ENCODE data around the gene IKBKE.

Gene IKBKE

DNA sequence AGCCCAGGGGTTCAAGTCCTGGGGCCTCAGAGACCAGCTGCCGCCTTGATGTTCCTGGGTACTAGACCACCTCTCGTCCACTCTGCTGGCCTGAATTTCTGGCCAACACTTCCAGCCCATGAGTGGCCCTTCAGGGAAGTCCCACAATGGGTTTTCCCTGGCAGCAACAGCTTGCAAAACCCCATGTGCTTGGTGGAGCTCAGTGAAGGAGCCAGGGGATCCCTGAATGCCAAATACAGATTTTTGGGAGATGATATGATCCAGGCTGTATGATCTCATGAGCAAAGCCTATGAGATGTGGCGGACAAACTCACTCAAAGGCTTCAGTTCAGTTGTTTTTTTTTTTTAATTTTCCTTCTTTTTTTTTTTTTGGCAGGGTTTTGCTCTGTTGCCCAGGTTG, 27.5 kb downstream of the IKBKE start:
- DNase-seq, result no peak

DNA sequence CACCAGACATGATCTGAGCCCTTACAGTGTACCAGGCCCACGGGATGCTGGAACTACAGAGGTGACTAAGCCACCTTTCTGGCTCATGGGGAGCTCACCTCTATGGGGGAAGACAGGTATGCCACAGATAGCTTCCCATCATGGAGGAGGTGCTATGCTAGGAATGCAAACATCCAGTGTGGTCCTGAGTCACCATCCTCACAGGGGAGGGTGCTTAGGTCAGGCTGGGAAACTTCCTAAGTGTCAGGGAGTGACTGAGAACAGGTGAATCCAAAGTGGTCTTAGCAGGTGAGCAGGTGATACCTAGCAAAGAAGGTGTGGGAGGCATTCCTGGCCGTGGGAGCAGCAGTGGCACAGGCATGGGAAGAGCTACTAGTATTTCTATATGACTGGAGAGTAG, 28.4 kb downstream of the IKBKE start:
- DNase-seq, result no peak

DNA sequence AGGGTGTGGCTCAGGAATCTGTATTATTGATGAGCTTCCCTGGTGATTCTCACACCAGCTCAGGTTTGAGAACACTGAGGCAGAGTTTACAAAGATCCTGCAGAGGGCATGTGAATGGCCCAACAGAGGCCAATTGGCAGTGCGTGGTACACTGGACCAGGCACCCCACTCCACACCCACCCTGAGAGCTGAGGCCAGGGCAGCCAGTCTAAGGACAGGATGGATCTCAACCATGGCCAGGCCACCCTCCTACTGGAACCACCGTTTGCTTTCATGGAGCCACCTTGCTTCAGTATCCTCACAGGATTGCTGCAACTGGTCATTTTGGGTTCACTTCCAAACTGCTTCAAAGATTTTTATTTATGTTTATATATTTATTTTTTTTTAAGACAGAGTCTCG, 29.8 kb downstream of the IKBKE start:
- no peak for DNase-seq

DNA sequence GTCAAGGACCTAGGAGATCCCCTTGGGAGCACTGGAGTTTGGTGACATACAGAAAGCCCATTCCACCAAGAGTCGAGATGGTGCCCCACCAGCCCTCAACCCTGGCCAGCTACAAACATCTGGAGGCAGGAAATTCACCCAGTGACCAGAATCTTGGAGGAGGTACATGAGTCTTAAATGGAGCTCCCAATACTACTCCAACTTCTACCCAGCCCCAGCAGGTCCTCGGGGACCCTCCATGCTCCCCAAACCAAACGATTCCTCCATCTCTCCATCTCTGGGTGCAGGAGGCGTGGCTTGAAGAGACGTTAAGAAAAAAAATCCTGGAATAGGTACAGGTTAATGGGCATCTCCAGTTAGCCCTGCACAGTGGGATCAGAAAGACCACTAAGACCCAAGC, 31.6 kb downstream of the IKBKE start:
- DNase-seq, result no peak

DNA sequence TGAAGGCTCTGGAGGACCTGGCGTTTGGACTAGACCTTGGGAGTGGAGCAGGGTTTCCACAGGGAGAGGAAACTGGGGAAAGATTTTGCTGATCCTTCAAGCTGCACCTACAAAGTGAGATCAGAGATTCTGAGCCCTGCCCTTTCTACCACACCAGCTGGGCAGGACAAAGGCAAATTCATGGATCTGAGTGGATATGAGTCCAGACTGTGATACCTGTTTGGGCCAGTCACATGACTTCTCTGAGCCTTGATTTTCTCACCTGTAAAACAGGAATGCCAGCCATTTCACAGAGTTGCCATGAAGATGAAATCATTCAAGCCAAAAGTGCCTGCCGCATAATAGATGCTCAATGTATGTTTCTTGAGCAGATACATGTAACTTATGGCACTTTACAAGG, 32.1 kb downstream of the IKBKE start:
- no peak for DNase-seq

DNA sequence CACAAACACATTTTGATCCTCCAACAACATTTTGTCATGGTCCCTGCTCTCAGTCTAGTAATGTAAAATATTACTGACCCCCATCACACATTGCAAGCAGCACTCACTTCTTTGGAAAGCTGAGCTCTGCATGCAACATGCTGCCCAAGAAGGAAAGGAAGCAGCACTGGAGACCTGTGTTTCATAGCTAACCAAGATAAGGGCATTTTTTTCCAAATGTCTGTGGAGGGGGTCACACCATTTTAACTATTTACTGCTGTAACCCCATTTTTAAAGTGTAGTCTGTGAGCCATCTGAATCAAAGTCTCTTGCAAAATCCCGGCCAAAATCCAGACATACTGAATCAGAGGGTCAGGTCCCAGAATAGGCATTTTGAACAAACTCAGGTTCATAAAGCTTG, 32.5 kb downstream of the IKBKE start:
- DNase-seq, result no peak

DNA sequence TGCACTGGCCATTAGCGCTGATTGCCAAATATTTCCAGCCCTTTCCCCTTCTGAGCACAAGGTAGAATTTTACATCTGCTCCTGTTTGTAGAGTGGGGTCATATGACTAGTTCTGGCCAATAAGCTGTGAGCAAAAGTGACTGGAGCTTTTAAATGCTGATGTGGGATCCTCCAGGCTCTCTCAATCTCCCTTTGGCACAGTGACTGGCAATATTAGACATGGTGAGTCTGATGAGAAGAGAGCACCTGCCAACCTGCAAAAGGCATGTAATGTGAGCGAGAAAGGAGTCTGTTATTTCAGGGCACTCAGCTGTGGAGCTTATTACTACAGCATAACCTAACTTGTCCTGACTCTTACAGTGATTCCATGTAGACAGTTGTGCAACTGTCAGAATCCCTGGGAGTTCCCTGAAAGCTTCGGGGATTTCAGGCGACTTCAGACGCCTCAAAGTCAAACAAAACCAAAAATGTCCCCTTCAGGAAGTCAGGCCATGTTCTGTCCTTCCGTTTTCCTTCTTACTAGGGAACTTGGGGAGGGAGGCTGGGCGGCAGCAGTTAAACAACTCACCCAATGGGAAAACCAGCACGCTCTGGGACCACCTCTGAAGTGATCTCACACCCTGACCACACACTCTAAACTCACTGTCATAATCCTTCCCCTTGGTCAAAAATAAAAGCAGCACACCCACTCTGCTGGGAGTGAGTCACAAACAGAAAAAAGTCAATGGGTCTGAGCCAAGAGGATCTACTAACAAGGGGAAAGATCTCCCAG, 33.5 kb downstream of the IKBKE start:
- DNase-seq, result peak; percentile 72

DNA sequence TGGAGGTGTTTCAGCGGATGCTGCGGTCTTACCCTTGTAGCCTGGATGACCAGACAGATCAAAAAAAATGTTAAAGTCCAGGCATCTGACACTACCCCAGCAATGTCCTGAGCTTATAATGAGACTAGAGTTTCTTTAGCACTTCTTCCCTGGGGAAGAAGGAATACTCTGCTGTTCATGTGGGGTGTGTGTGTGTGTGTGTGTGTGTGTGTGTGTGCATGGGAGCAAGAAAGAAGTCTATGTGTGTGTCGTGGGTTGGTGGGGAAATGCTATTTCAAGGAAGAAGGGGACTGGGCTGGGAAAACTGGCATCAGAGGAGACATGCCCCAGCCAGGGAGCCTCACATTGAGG, 34.1 kb downstream of the IKBKE start:
- no peak for DNase-seq

DNA sequence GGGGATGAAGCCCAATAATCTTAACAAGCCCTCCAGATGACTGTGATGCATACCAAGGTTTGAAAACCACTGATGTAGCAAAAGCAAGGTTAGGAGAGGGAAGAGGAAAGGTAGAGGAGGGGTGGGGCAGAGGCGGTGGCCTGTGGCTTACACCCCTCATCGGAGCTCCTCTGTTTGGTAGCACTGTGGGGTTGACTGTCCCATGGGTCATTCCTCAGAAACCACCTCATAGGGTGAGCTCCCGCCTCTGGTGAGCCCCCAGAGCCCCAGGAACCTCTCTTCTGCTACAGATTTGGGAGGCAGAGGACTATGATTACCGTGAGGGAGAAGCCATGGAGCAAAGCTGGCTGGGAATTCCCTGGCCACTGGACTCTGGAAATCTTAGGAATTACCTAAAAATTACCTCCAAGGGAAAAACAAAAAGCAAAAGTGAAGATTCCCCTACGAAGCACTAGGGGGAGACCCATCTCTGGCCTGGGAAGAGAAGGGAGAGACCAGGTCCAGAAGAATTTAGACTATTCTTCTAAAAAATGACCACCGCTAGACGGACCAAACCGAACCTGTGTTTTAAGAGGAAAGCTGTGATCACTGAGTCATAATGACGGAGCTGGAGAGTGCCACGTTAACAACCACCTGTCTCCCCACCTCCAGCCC, 35.6 kb downstream of the IKBKE start:
- DNase-seq, result no peak

DNA sequence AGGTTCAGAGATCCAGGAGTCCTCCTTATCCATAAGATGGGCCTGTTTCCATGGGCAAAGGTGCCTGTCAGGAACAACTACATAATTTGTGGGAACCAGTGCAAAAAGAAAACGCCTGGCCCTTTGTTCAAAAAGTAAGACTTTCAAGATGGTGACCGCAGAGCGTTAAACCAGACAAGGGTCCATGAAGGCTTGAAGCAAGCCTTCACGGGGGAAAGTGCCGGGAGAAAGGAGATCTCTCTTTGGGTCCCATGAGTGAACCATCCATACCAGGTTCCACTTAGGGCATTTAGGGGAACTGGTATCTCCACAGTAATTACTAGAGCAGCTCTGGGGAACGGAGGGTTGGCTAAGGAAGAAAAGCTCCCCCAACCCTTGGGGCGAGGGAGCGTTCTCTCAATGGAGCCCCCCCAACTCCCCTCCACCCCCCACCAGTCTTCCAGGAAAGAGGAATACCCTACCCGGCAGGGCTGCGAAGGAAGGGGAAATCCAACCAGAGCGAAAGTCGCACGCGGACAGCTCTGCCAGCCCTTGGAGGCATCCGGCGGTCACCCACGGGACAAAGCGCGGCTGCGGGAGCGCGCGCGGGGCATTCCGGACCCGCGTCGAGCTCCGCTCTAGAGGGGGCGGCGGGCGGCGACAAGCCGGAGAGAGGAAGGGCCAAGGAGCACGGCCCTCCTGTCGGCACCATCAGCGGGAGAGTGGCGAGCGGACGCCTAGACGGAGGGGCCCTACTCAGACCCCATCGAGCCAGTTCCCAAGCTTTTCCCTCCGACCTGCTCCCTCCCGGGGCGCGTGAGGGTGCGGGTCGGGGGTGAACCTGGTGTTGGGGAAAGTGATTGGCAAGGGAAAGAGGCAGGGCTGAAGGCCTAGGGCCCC, 36.4 kb downstream of the IKBKE start:
- DNase-seq, result no peak

DNA sequence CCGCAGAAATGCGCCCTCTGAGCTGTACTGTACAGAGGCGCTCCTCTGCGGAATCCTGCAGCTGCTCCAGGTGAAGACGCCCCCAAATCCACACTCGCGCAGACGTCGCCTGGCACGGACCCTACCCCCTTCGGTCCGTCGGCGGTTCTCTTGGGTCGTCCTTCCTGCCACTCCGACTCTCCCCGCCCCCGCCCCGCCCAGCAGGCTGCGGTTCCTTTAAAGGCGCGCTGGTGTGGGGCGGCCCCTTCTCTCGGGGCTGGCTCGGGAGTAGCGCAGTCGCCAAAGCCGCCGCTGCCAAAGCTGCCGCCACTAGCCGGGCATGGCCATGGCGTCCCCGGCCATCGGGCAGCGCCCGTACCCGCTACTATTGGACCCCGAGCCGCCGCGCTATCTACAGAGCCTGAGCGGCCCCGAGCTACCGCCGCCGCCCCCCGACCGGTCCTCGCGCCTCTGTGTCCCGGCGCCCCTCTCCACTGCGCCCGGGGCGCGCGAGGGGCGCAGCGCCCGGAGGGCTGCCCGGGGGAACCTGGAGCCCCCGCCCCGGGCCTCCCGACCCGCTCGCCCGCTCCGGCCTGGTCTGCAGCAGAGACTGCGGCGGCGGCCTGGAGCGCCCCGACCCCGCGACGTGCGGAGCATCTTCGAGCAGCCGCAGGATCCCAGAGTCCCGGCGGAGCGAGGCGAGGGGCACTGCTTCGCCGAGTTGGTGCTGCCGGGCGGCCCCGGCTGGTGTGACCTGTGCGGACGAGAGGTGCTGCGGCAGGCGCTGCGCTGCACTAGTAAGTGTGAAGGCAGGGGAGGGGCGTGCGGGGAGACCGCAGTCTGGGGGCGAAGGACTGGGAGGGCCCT, 37.2 kb downstream of the IKBKE start, which contains the start of gene RASSF5:
RASSF5 (plus strand) TSS at position 248 of the 846 bp plus-strand sequence; CDS start at position 320, 72 bp downstream.
- DNase-seq, result peak; percentile 25

DNA sequence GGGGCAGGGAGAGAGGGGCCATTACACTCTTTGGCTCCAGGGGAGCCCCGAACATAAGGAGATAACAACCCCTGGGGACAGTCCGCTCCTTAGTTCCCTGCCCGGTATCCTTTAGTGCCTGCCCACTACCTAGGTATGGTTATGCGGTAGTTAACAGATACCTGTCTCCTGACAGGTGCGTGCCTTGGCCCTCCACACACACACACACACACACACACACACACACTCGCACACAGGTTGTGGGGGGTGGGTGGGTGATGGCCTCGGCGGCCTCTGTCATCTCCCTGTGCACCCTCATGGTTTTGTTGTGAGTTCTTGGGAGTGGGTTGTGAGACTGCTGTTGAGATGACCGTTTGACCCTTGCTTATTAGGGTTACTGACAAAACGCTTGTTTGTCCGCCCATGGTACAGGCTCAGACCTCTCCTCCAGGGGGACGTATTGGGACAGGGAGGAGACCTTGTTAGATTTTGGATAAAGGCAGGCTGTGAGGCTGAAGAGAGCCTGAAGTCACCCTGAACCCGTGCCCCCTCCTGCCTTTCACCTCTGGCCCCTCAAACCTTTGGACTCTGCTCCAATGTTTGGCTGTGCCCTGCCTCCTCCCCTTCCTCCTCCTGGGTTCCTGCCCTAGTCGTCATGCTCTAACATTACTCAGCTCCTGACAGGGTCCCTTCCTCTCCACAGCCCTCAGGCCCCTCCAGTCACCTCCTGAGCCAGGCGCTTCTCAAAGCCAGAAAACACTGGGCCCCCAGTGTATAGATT, 38.0 kb downstream of the IKBKE start:
- DNase-seq, result no peak

DNA sequence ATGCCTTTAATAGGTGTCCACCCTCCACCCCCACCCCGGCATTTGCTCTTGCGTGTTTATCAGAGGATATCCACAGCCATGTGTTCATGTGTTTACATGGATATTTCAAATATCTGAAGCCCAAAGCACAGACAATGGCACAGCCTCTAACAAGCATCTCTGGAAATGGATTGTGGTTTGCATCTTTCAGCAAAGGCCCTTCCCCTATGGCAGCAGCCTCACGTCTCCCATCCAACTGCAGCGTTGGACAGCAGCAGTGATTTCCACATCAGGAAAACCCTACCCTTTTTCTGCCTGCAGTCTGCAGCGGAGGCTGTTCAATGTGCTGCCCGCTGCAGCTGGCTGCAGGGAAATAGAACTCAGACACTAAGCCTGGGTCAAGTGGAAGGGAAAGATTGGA, 38.7 kb downstream of the IKBKE start:
- DNase-seq, result no peak

DNA sequence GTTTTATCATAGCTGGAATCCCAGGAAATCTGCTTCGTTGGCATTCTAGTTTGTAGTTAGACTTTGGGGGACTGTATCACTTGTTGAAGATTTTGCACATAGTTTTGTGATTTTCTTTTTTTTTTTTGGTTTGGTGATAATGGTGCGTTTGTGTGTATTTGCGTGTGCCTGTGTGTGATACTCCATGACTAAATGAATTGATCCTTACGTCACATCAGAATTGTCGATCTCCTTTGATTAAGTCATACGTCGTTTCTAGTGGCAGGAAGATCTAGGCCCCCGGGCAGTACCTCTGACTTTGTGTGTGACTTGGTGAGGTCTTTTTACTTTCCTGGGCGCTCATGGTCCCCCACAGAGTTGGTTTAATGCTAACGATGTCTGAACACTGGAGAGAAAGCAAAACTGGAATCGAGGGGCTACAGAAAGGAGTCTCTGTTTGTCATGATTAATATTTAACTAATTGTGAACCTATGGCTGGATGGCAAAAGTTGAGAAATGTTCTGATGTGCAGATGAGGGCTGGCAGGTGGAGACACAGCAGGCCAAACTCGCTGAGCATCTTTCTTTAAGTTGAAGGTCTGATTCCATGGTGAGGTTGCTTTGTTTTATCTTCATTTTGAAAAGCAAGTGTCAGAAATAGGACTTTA, 39.5 kb downstream of the IKBKE start:
- no peak for DNase-seq

DNA sequence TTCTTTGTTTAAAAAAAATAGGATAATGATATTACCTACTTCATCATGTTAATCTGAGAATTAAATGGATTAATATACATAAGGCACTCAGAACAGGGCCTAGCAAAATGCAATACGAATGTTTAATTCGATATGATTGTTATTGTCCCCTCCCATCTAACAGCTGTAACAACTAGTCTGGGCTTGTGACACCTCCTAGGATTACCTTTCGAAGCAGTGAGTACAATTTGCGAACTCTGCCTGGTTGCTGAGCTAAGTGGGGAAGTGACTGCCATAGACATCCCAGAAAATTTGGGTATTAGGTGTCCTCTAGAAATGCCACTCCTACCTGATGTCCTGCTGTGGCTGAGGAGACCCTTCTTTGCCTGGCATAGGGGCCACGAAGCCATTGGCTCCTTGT, 40.1 kb downstream of the IKBKE start:
- no peak for DNase-seq

DNA sequence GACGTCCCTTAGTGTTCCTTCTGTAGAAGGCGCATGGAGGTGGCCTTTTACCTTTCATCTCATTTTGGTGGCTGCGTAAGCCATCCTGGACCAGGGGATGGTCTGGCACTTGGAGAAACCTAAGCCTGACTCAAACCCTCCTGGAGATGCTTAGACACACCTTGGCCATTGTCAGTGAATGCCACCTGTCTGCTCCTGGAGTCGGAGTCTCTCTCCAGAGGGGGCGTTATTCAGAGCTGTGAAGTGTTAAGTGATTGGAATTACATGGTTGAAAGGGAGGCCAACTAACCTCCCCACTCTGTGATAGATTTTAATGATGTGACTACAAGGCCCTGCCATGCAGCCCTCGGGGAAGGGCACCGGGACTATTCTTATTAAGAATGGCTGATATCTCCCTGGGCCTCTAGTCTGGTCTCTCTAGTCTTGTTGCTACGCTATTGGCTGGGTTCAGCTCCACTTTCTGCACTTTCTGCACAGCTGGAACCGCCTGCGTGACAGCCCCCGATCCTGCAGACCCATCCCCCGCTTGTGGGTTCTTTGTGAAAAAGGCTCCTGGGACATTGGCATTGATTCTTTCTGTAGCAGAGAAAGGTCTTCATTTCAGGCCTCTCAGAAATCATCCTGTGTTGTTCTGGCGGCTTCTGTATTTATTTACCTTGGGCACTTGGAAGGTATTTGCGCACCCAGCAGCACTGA, 41.2 kb downstream of the IKBKE start:
- no peak for DNase-seq

DNA sequence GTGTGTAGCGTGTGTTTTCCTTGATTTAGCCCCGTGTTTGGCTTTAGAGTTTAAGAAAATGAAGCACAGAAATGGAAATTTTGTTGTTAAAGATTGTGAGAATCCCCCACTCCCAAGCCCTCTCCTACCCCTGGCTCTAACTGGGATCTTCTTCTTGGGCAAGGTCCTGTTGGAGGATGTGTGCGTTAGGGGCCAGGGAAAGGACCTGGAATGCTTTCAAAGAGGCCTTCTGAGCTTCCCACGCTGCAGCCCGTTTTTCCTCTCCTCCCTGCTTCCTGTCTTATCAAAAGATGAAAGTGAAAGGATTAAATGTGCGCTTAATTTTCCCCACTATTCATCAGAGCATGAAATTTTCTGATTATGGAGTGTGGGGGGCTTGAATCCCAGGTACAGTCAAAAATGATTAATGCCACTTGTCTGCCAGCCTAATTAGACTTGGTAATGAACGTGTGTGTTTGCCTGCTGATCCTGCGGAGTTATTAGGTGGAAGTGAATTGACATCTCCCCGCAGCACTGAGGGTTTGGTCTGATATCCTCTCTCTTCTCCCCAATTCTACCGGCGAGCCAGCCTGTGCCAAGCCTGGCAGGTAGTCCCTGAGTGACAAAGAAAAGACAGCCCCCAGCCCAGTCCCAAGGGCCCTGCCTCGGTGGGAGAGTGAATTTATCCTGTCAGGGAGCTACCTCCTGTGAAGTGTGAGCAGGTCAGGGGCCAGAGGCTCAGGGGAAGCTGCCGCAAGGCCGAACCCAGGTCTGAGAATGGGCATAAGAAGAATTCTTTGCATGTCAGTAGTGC, 42.0 kb downstream of the IKBKE start:
- DNase-seq, result no peak

DNA sequence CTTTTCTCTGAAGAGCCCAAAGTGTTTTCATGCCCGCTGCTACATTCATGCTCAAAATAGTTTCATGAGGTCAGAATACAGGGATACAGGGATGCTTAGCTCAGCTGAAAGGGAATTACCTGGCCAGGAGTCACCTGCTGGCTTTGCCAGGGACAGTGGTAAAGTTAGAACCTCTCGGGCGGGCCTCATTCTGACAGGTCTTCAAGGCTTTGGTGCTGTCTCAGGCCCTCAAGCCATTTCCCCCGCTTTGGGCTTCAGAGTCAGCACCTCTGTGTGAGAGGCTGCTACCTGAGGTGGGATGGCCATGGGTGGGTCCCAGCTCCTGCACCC, 42.5 kb downstream of the IKBKE start:
- DNase-seq, result no peak

DNA sequence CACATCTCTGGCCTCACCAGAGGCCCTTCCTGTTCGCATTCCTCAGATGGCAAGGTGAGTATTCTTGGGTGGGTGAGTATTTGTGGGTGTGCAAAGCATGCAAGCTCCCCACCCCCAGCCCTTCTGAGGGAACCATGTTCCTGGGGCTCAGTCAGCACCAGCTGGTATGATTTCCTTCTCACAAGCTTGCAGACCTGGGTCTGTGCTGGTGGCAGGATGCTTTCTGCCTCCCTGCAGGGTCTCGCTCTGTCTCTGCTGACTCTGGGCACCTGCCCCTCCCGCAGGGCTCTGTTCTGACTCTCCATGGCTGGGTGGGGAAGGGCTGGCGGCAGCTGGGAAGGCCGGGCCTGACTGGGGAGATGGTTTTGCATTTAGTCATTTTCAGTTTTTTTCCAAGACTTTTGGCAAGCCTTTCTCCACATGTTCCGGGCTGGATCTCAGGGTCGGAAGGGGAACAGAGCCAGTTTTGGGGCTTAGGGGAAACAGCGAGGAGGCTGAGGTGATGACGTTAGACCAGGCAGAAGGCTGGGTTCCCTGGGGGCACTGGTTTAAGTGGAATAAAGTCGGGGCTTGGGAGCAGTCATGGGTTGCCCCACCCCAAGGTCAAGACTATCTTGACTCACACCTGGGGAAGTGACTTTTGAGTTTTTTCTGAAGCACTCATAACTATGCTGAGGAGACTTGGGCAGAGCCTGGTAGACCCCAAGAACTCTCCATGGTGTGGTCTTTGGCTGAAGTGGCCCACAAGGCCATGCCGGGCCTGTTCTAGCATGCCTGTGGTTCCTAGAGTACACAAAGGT, 43.2 kb downstream of the IKBKE start:
- no peak for DNase-seq

Data from GOT3 (cell line).